ENCODE measurements around the gene PILRA. TPM values are rescaled to one million over a fixed set of nuclear protein-coding genes. Genes with fewer than 3 reads are reported as not detected.
"Not testable (repeated sequence)": the region's sequence is repeated elsewhere in the genome, so short reads cannot be mapped to it uniquely, and the experiment has no call there.

Gene PILRA
- total RNA-seq, 1 donor from 2014 or later: 25.8 TPM

DNA sequence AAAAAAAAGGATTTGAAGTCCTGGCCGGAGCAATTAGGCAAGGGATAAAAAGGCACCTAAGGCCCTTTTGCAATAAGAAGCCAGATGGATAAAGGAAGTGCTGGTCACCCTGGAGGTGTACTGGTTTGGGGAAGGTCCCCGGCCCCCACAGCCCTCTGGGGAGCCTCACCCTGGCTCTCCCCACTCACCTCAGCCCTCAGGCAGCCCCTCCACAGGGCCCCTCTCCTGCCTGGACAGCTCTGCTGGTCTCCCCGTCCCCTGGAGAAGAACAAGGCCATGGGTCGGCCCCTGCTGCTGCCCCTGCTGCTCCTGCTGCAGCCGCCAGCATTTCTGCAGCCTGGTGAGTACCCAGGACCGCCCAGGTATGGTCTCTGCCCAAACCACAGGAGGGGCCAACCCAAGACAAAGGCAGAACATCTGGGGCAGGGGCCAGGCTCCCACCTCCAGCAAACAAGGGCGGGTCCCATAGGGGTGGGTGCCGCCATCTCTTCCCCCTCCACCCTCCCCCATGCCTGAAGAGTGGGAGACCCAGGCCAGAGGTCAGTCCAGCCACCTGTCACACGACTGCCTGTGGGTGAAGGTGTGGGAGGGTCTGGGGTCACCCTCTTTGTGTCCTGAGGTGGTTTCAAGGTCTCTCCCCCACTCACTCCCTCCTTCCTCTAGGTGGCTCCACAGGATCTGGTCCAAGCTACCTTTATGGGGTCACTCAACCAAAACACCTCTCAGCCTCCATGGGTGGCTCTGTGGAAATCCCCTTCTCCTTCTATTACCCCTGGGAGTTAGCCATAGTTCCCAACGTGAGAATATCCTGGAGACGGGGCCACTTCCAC lies 15.0 kb upstream of the PILRA start, which contains the start of gene PILRB:
PILRB (plus strand) TSS at position 91 of the 830 bp plus-strand sequence; CDS start at position 277, 186 bp downstream.
- H3K4me3 ChIP-seq: no peak within 1 kb of the TSS
- H3K36me3 ChIP-seq: peaks cover 95 to 98% of the 10 kb centered on the region in 2 donors
- DNase-seq (ENCODE audit: low spot score in 2 of 2): no peak
- no peaks in the 10 kb centered on the region for H3K27me3 ChIP-seq
- H3K4me1 ChIP-seq: no peaks in the 10 kb centered on the region
- intact Hi-C loops (cut with DNase I): no loop called here
- TF ChIP-seq, protein P1, sequence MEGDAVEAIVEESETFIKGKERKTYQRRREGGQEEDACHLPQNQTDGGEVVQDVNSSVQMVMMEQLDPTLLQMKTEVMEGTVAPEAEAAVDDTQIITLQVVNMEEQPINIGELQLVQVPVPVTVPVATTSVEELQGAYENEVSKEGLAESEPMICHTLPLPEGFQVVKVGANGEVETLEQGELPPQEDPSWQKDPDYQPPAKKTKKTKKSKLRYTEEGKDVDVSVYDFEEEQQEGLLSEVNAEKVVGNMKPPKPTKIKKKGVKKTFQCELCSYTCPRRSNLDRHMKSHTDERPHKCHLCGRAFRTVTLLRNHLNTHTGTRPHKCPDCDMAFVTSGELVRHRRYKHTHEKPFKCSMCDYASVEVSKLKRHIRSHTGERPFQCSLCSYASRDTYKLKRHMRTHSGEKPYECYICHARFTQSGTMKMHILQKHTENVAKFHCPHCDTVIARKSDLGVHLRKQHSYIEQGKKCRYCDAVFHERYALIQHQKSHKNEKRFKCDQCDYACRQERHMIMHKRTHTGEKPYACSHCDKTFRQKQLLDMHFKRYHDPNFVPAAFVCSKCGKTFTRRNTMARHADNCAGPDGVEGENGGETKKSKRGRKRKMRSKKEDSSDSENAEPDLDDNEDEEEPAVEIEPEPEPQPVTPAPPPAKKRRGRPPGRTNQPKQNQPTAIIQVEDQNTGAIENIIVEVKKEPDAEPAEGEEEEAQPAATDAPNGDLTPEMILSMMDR (IDR thresholded peaks at IDR 0.05): no peak
- no peaks in the 10 kb centered on the region for H3K9me3 ChIP-seq
- no peak within 1 kb of the TSS for H3K27ac ChIP-seq

DNA sequence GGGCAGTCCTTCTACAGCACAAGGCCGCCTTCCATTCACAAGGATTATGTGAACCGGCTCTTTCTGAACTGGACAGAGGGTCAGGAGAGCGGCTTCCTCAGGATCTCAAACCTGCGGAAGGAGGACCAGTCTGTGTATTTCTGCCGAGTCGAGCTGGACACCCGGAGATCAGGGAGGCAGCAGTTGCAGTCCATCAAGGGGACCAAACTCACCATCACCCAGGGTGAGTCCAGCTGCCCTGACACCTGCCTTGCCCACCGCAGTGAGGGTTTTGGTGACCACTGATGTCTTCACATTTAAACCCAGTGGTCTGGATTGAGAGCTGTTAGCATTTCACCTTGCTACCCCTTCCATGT lies 14.5 kb upstream of the PILRA start:
- no peaks in the 10 kb centered on the region for H3K4me1 ChIP-seq
- TF ChIP-seq, protein P1 (IDR thresholded peaks at IDR 0.05): no peak
- H3K4me3 ChIP-seq: no peak overlapping the region
- no peaks in the 10 kb centered on the region for H3K27me3 ChIP-seq
- intact Hi-C loops (cut with DNase I): no loop called here
- H3K27ac ChIP-seq: no peak overlapping the region
- no peak for DNase-seq (ENCODE audit: low spot score in 2 of 2)
- peaks cover 89 to 95% of the 10 kb centered on the region in 2 donors for H3K36me3 ChIP-seq
- no peaks in the 10 kb centered on the region for H3K9me3 ChIP-seq

DNA sequence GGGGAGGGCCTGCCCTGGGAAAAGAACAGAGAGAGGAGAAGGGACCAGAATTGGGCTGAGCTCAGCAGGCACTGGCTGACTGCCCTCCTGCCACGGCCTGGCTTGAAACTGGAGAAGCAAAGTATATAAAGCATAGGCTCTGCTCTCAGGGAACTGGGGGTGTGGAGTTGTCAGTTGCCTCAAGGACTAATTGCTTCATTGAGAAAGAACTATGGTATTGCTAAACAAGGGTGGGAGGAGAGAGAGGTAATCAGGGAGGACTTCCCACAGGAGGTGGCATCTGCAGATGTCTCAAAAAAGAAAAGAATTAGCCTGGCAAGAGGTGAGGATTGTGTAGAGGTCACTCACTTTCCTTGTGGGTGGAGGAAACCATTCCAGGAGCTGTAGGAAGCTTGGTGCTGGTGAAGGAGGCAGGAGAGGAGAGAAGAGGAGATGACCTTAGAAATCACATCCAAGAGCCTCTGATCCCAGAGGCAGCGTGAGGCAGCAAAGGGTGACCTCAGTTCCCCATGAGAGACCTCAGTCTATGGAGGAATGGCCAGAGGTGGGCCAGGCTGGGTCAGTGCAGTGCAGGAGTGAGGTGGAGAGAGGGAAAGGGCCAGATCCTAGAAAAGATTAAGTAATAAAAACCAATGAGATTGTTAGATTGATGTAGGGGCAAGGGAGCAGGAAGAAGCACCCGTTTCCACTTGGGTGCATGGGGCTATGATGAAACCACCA lies 13.0 kb upstream of the PILRA start:
- TF ChIP-seq, protein P1 (IDR thresholded peaks at IDR 0.05): no peak
- DNase-seq (ENCODE audit: low spot score in 2 of 2): no peak
- Histone ChIP-seq H3K9me3 (no peaks in the 10 kb centered on the region), H3K4me3 (no peak overlapping the region), H3K36me3 (peaks cover 74 to 86% of the 10 kb centered on the region in 2 donors), H3K27me3 (no peaks in the 10 kb centered on the region), H3K27ac (no peak overlapping the region), H3K4me1 (no peaks in the 10 kb centered on the region)
- intact Hi-C loops (cut with DNase I): no loop called here

DNA sequence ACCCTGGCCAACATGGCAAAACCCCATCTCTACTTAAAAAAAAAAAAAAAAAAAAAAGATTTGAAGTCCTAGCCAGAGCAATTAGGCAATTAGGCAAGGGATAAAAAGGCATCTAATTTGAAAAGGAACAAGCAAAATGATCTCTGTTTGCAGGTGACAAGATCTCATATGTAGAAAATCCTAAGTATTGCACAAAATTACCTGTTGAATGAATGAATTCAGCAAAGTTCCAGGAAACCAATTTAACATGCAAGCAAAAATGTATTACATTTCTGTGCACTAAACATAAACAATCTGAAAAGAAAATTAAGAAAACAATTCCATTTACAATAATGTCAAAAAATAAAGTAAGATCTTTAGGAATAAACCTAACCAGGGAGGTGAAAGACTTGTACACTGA lies 10.2 kb upstream of the PILRA start:
- TF ChIP-seq, protein P1 (IDR thresholded peaks at IDR 0.05): no peak

DNA sequence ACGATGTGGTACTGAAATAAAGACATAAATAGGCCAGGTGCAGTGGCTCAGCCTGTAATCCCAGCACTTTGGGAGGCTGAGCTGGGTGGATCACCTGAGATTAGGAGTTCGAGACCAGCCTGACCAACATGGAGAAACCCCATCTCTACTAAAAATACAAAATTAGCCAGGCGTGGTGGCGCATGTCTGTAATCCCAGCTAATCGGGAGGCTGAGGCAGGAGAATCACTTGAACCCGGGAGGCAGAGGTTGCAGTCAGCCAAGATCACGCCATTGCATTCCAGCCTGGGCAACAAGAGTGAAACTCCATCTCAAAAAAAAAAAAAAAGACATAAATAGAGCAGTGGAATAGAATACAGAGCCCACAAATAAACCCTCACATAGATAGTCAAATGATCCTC lies 9.5 kb upstream of the PILRA start:
- intact Hi-C loops (cut with DNase I); H3K27me3 ChIP-seq; DNase-seq (ENCODE audit: low spot score in 2 of 2); H3K4me1 ChIP-seq; H3K27ac ChIP-seq; H3K9me3 ChIP-seq; H3K4me3 ChIP-seq: not testable (repeated sequence)
- H3K36me3 ChIP-seq: peaks cover 48 to 67% of the 10 kb centered on the region in 2 donors

More for the DNA sequence above, 10.2 kb upstream of the PILRA start:
- Histone ChIP-seq H3K9me3 (no peaks in the 10 kb centered on the region), H3K4me1 (no peaks in the 10 kb centered on the region), H3K4me3 (no peak overlapping the region), H3K27ac (no peak overlapping the region), H3K27me3 (no peaks in the 10 kb centered on the region), H3K36me3 (peaks cover 55 to 74% of the 10 kb centered on the region in 2 donors)
- intact Hi-C loops (cut with DNase I): no loop called here
- no peak for DNase-seq (ENCODE audit: low spot score in 2 of 2)

DNA sequence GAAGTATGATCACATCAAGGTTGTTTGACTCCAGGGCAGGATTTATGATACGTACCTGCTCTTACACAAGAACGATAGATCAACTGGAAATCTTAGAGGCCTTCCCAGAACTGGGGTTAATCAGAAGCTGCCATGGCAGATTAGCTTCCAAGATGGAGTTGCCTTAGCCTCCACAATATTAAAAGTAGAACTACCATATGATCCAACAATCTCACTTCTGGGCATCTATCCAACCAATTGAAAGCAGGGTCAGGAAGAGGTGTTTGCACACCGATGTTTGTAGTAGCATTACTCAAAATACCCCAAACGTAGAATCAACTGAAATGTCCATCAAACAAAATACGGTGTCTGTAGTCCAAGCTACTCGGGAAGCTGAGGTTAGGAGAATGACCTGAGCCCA lies 8.8 kb upstream of the PILRA start:
- DNase-seq (ENCODE audit: low spot score in 2 of 2): no peak
- intact Hi-C loops (cut with DNase I): no loop called here
- Histone ChIP-seq H3K36me3 (peaks cover 41 to 60% of the 10 kb centered on the region in 2 donors), H3K9me3 (no peaks in the 10 kb centered on the region), H3K4me3 (no peak overlapping the region), H3K27ac (no peak overlapping the region), H3K27me3 (no peaks in the 10 kb centered on the region), H3K4me1 (no peaks in the 10 kb centered on the region)
- TF ChIP-seq, protein P1 (IDR thresholded peaks at IDR 0.05): no peak

DNA sequence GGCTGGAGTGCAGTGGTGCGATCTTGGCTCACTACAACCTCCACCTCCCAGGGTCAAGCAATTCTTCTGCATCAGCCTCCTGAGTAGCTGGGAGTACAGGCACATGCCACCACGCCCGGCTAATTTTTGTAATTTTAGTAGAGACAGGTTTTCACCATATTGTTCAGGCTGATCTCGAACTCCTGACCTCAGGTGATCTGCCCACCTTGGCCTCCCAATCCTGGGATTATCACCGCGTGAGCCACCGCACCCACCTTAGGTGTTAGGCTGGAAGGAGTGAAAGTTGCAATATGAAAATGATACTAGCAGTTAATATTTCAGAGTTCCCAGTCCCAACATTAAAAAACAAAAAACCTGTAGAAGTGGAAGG lies 7.3 kb upstream of the PILRA start:
- DNase-seq (ENCODE audit: low spot score in 2 of 2); H3K9me3 ChIP-seq; H3K4me3 ChIP-seq; H3K4me1 ChIP-seq; intact Hi-C loops (cut with DNase I); H3K27me3 ChIP-seq: not testable (repeated sequence)
- peaks cover 26 to 45% of the 10 kb centered on the region in 2 donors for H3K36me3 ChIP-seq
- H3K27ac ChIP-seq: peak overlapping the region in 1 of 2 donors; percentile 8

Measured in ascending aorta (tissue), 2 donors.